A673 (cell line): Measurements from ENCODE around the gene VDAC1.

Source experiments
- CTCF ChIP-seq: fragments of 300-800, 200-600 bp; sonication (generic); conservative IDR thresholded peaks from 2 replicates; pipeline ENCODE4 v1.5.1; 2017; ENCODE audit warnings: low read depth, mild to moderate bottlenecking, antibody characterized with exemption, low read length, moderate library complexity, mixed read lengths
- EZH2 ChIP-seq: fragments of 200-600 bp; sonication (generic); IDR thresholded peaks from 2 replicates; pipeline ENCODE4 v1.6.1; 2017; ENCODE audit warnings: borderline replicate concordance, low read depth, mild to moderate bottlenecking, mixed read lengths, antibody characterized with exemption, low read length; ENCODE audit not compliant: poor library complexity, severe bottlenecking

DNA sequence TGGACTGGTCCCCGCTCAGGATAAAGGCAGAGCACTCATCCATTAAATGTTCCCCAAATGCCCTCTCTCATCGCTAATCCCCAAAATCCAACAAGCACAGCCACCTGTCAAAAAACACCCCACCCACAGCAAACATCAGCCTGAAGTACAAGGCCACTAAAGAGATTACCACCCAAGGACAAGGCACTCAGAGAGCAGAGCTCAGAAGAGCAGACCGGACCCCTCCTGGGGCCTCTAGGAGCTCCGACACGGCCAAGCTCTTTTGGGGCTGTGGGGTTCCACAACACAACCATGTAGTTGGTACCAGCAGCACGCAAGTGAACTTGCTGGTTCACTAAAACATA lies 9.8 kb downstream of the VDAC1 start:
- TF ChIP-seq CTCF, result no peak
- no peak for TF ChIP-seq EZH2
